ENCODE results near the gene ZNF608. TPM values are rescaled to one million over a fixed set of nuclear protein-coding genes. Genes with fewer than 3 reads are reported as not detected.

ZNF608 gene, protein sequence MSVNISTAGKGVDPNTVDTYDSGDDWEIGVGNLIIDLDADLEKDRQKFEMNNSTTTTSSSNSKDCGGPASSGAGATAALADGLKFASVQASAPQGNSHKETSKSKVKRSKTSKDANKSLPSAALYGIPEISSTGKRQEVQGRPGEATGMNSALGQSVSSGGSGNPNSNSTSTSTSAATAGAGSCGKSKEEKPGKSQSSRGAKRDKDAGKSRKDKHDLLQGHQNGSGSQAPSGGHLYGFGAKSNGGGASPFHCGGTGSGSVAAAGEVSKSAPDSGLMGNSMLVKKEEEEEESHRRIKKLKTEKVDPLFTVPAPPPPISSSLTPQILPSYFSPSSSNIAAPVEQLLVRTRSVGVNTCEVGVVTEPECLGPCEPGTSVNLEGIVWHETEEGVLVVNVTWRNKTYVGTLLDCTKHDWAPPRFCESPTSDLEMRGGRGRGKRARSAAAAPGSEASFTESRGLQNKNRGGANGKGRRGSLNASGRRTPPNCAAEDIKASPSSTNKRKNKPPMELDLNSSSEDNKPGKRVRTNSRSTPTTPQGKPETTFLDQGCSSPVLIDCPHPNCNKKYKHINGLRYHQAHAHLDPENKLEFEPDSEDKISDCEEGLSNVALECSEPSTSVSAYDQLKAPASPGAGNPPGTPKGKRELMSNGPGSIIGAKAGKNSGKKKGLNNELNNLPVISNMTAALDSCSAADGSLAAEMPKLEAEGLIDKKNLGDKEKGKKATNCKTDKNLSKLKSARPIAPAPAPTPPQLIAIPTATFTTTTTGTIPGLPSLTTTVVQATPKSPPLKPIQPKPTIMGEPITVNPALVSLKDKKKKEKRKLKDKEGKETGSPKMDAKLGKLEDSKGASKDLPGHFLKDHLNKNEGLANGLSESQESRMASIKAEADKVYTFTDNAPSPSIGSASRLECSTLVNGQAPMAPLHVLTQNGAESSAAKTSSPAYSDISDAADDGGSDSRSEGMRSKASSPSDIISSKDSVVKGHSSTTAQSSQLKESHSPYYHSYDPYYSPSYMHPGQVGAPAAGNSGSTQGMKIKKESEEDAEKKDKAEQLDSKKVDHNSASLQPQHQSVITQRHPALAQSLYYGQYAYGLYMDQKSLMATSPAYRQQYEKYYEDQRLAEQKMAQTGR (N-terminal part only)
- 29.8 and 33.6 TPM in 2 replicates for total RNA-seq
- 10.6 and 16.2 TPM in 2 replicates for polyA plus RNA-seq
- 14.6 and 15.8 TPM in 2 replicates for polyA plus RNA-seq (2011; cell fraction: cytosol; rRNA removed)
- 39.5 and 45.2 TPM in 2 replicates for polyA plus RNA-seq (2011; cell fraction: nucleus; rRNA removed)
- polyA plus RNA-seq (2012), result 14.6 and 21.7 TPM in 2 replicates
- 23.4 and 26.0 TPM in 2 replicates for polyA minus RNA-seq
- not detected for polyA minus RNA-seq (2011; cell fraction: cytosol; rRNA and poly(A)+ RNA removed)
- polyA minus RNA-seq (2011; cell fraction: nucleus; rRNA and poly(A)+ RNA removed), result 63.4 and 70.7 TPM in 2 replicates
- percentile 89 among the genes with signal in this experiment for Bru-seq, nascent RNA
- percentile 77 among the genes with signal in this experiment for BruChase-seq, experiment 1, labeled RNA remaining after a 6-hour chase
- percentile 76 among the genes with signal in this experiment for BruChase-seq, experiment 2, labeled RNA remaining after a 2-hour chase
- long read RNA-seq, full-length matches to known transcripts, result 1 of 16 reads
- long read RNA-seq, partial matches to known transcripts, result 13 of 16 reads
- long read RNA-seq, other reads (novel, unspliced or antisense), result 2 of 16 reads

DNA sequence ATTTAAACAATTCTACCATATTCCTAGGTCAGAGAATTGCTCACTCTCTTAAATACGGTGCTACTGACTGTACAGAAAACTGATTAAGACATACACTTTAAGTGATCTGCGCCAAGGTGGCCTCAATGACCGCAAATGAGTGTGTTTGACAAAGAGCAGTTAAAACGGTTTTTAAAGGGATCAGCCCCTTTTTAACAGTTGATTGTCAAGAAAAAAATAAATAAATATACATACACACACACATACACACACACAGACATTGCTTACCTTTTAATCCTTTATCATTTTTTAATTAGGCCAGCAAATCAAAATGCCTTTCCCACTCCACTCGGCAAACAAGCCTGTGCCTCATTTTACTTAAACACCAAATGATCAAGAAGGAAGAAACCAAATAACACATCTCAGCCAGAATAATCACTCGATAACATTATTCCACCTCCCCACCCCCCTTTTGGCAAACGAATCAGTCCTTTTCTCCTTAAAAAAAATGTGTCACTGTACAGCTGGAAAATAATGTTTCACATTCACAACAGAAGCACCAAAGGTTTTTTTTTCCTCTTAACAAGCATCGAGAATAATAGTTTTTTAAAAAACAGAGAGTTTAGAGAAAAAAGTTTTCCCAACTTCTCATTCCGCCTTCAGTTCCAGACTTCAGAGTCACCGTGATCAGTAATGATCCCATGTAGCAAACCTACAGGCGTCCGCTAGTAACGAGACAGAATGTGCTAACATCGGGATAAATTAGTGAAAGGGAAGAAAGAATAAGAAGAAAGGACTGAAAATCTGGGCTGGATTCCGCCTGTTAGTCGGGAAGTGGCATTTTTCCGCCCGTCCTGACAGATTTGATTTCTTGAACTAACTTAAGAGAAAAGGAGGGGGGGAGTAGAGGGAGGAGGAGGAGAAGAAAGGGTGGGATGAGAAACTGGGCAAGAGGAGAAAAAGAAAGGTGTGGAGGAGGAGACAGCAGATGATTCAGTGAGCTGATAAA is at the start of gene ZNF608:
Gene ZNF608 (minus strand): TSS at position 712 of the 988 bp plus-strand sequence. CDS start 1,650 bp downstream, outside the sequence.
- Histone ChIP-seq H3K4me3 (replicated peaks in 1 of 3; ENCODE audit: insufficient read depth in 1 of 3, low read depth in 1 of 3, low read length in 3 of 3) (peak within 1 kb of the TSS; percentile 65 to 99 (median 95)), H3K9ac (replicated peaks; ENCODE audit: extremely low read depth, insufficient read depth, low read length) (peak within 1 kb of the TSS; percentile 100), H3K4me1 (ENCODE audit: control insufficient read depth, extremely low read depth, insufficient read depth, low read length) (peaks cover 44% of the 10 kb centered on the region), H3K27me3 (ENCODE audit: control insufficient read depth in 2 of 2, insufficient read depth in 2 of 2, low read length in 2 of 2) (no peaks in the 10 kb centered on the region), H3K79me2 (ENCODE audit: control insufficient read depth, insufficient read depth, low read length) (peaks cover 37% of the 10 kb centered on the region), H3K27ac (ENCODE audit: insufficient read depth, low read depth, low read length) (peak within 1 kb of the TSS; percentile 98), H3K9me1 (replicated peaks; ENCODE audit: control insufficient read depth, extremely low read depth, insufficient read depth, low read length) (no peaks in the 10 kb centered on the region), H2AFZ (ENCODE audit: low read depth, low read length) (peak within 1 kb of the TSS; percentile 44), H4K20me1 (replicated peaks; ENCODE audit: control insufficient read depth, extremely low read depth, insufficient read depth, low read length) (peaks cover 3% of the 10 kb centered on the region), H3K36me3 (ENCODE audit: control insufficient read depth in 2 of 2, extremely low read depth in 1 of 2, insufficient read depth in 2 of 2, low read length in 2 of 2) (no peaks in the 10 kb centered on the region), H3K9me3 (replicated peaks; ENCODE audit: control insufficient read depth, insufficient read depth, low read length) (no peaks in the 10 kb centered on the region), H3K4me2 (ENCODE audit: insufficient read depth, low read length) (peak within 1 kb of the TSS; percentile 99)
- intact Hi-C loops (cut with micrococcal nuclease), result loop anchor here (1.0 to 10.0 kb wide), 14 partner anchors 141 to 1089 kb away; no protein-coding TSS in a partner anchor
- TF ChIP-seq FOS (IDR thresholded peaks at IDR 0.05; ENCODE audit: borderline replicate concordance, insufficient read depth, low read length), result no peak
- TF ChIP-seq, protein P1, sequence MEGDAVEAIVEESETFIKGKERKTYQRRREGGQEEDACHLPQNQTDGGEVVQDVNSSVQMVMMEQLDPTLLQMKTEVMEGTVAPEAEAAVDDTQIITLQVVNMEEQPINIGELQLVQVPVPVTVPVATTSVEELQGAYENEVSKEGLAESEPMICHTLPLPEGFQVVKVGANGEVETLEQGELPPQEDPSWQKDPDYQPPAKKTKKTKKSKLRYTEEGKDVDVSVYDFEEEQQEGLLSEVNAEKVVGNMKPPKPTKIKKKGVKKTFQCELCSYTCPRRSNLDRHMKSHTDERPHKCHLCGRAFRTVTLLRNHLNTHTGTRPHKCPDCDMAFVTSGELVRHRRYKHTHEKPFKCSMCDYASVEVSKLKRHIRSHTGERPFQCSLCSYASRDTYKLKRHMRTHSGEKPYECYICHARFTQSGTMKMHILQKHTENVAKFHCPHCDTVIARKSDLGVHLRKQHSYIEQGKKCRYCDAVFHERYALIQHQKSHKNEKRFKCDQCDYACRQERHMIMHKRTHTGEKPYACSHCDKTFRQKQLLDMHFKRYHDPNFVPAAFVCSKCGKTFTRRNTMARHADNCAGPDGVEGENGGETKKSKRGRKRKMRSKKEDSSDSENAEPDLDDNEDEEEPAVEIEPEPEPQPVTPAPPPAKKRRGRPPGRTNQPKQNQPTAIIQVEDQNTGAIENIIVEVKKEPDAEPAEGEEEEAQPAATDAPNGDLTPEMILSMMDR (IDR thresholded peaks at IDR 0.05; ENCODE audit: extremely low read depth in 1 of 2, insufficient read depth in 1 of 2, low read depth in 1 of 2, low read length in 2 of 2), result peak in 1 of 2 donors; percentile 7
- BruUV-seq (replicated peaks), result TSS peak; percentile 48
- ChIA-PET POLR2A (interaction anchor here (0.6 to 2.7 kb wide), 6 partner anchors 23 to 149 kb away, joined by 3 to 22 read pairs (median 5); no protein-coding TSS in a partner anchor), CTCF (interaction anchor here (0.9 to 3.0 kb wide), 12 partner anchors 87 to 1090 kb away, joined by 3 to 16 read pairs (median 4); no protein-coding TSS in a partner anchor)
- DNase-seq (ENCODE audit: low read depth, low spot score), result peak; percentile 91
- peak; percentile 91 for FAIRE-seq
- dilution Hi-C loops (cut with MboI; ENCODE audit: extremely low pct_ligation_motif_present, low sequenced_read_pairs), result no loop called here
